HG03520 (cell line): ENCODE measurements around the gene MCM10.

ENCODE experiments used
- ATAC-seq: cut with Tn5 transposase; IDR thresholded peaks from one replicate; pipeline ENCODE4 v1.9.1; 2021; ENCODE audit warnings: mild to moderate bottlenecking, moderate library complexity; ENCODE audit not compliant: unreplicated experiment

The MCM10 gene

DNA sequence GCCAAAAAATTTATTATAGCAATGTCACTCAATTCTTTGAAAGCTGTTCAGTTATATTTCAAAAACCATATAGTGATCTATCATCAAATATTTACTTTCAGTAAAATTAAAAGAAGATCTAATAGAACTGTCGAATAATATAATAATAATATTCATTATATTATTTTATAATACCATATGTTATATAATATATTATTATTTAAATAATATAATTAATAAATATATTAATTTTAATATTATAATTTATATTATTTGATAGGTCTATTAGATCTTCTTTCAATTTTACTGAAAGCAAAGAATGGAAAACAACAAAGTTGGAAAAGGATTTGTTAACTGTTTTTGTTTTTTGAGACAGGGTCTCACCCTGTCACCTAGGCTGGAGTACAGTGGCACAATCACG, 95.3 kb downstream of the MCM10 start:
- no peak for ATAC-seq

DNA sequence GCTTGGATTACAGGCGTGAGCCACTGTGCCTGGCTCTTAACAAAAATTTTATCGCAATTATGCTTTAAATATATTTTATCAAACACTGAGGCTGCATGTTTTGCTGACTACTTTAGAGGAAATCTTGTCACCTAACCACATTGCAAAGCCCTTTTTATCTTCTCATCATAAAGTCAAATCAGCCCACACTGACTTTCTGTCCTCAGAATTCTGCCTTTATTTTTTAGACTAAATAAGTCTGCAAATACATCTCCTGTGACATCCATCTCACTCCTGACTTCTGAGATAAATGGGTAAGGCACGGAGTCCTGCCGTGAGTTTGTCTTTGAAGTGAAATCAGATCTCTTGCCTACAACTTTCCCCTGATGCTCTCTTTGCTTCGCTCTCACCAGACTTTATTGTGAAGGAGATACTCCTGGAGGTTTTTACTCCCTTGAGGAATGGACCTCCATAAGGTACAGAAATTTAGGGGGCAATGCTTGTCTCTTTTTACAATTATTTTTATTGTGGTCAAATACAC, 96.3 kb downstream of the MCM10 start:
- ATAC-seq, result no peak
